A673 (cell line): Measurements from ENCODE around the gene ALDH1A3. TPM values are rescaled to one million over a fixed set of nuclear protein-coding genes. Genes with fewer than 3 reads are reported as not detected.

Experiments
- BruUV-seq: library from RNA; stranded (reverse); fragments of 400-500 nt; replicated peaks from 2 replicates; lab custom pipeline; 2021; lab: Mats Ljungman, UMichigan
- CTCF ChIA-PET: fragments of 300-600 bp; sonication (Branson Sonifier 250); formaldehyde crosslinking; loops from one replicate; lab custom pipeline; 2022; ENCODE audit warnings: antibody characterized with exemption; lab: Charles Lee
- POLR2A ChIA-PET: fragments of 300-600 bp; sonication (Branson Sonifier 250); formaldehyde crosslinking; loops from one replicate; lab custom pipeline; 2022; ENCODE audit warnings: antibody characterized with exemption; ENCODE audit not compliant: low non-redundant PET; lab: Charles Lee
- DNase-seq: peaks from one replicate; pipeline ENCODE4 v3.0.0-alpha.2; 2015; ENCODE audit warnings: low spot score
- H3K27ac ChIP-seq: fragments of 200-600 bp; sonication (generic); 2 replicates; pipeline ENCODE4 v1.5.1; 2016; ENCODE audit warnings: mixed run types, low read depth, mild to moderate bottlenecking, mixed read lengths, antibody characterized with exemption, low read length; ENCODE audit not compliant: poor library complexity, severe bottlenecking
- H3K27me3 ChIP-seq: fragments of 200-600 bp; sonication (generic); replicated peaks from 2 replicates; pipeline ENCODE4 v1.6.1; 2017; ENCODE audit warnings: mixed run types, low read depth, mild to moderate bottlenecking, mixed read lengths, antibody characterized with exemption, low read length; ENCODE audit not compliant: insufficient read depth, poor library complexity
- H3K36me3 ChIP-seq: fragments of 200-600 bp; sonication (generic); 2 replicates; pipeline ENCODE4 v1.6.1; 2016; ENCODE audit warnings: mixed run types, mild to moderate bottlenecking, mixed read lengths, antibody characterized with exemption, low read length; ENCODE audit not compliant: insufficient read depth, poor library complexity, severe bottlenecking
- H3K4me1 ChIP-seq: fragments of 200-600 bp; sonication (generic); 2 replicates; pipeline ENCODE4 v1.6.1; 2017; ENCODE audit warnings: mixed run types, mild to moderate bottlenecking, mixed read lengths, antibody characterized with exemption, low read length; ENCODE audit not compliant: insufficient read depth, poor library complexity, severe bottlenecking
- H3K4me3 ChIP-seq: fragments of 200-600 bp; sonication (generic); 2 replicates; pipeline ENCODE4 v1.5.1; 2016; ENCODE audit warnings: low read depth, mixed run types, mild to moderate bottlenecking, mixed read lengths, low read length; ENCODE audit not compliant: poor library complexity, severe bottlenecking
- H3K9me3 ChIP-seq: fragments of 200-600 bp; sonication (generic); 2 replicates; pipeline ENCODE4 v1.6.1; 2016; ENCODE audit warnings: mixed run types, low read depth, mild to moderate bottlenecking, mixed read lengths, antibody characterized with exemption, low read length; ENCODE audit not compliant: poor library complexity, severe bottlenecking
- CTCF ChIP-seq: fragments of 300-800, 200-600 bp; sonication (generic); conservative IDR thresholded peaks from 2 replicates; pipeline ENCODE4 v1.5.1; 2017; ENCODE audit warnings: low read depth, mild to moderate bottlenecking, antibody characterized with exemption, low read length, moderate library complexity, mixed read lengths
- EZH2 ChIP-seq: fragments of 200-600 bp; sonication (generic); IDR thresholded peaks from 2 replicates; pipeline ENCODE4 v1.6.1; 2017; ENCODE audit warnings: borderline replicate concordance, low read depth, mild to moderate bottlenecking, mixed read lengths, antibody characterized with exemption, low read length; ENCODE audit not compliant: poor library complexity, severe bottlenecking
- intact Hi-C: fragments of 100-400 bp; cut with micrococcal nuclease; formaldehyde crosslinking; loops from one replicate; pipeline ENCODE4 v1.10.0; 2022; ENCODE audit not compliant: unreplicated experiment
- total RNA-seq: library from RNA; stranded (reverse); gene quantifications from 2 replicates; pipeline ENCODE4 v1.2.3, GENCODE V29; 2021

Gene ALDH1A3
- total RNA-seq, 1 experiment from 2014 or later: 0.19 TPM

DNA sequence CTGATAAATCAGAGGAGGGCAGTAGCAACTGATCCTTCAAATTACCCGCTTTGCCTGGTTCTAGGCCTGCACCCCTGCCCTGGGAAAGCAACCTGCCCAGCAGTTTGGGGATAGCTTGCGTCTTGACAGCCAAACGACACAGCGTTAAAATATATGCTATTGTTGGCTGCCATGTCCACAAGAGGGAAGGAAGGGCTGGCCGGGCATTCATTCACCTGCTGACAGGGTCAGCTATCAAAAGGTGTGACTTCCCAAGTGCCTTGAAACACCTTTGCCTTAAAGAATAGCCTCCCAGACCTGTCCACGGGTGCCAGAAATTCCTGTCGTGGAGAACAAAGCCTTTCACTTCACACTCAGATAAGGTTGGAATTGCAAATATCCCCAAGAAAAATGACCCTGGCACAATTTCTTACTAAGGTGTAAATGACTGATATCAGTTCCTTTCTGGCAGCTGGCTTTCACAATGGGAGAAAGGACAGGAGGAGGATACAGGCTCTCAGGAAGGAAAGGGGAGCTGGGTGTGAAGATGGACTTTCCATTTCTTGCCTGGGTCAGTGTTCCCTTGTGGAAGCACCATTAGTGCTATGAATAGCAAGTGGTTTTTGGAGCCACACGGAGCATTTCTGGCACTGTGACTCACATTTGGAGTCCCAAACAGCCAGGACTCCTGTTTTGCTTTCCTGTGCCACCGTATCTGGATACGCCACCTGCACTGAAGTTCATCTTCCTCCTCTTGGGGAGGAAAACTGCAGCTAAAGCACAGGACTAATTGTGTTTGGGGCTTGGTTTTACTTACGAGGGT, 19.2 kb downstream of the ALDH1A3 start:
- no peaks in the 10 kb centered on the region for H3K9me3 ChIP-seq
- BruUV-seq: no TSS peak
- DNase-seq: no peak
- ChIA-PET POLR2A (no interaction called here), CTCF (no interaction called here)
- H3K4me3 ChIP-seq: no peak overlapping the region
- peaks cover 38% of the 10 kb centered on the region for H3K4me1 ChIP-seq
- H3K27ac ChIP-seq: no peak overlapping the region
- H3K36me3 ChIP-seq: no peaks in the 10 kb centered on the region
- no peaks in the 10 kb centered on the region for H3K27me3 ChIP-seq
- intact Hi-C loops: no loop called here
- TF ChIP-seq CTCF: no peak
- no peak for TF ChIP-seq EZH2

- intact Hi-C loops: no loop called here
- no TSS peak for BruUV-seq
- H3K9me3 ChIP-seq: no peaks in the 10 kb centered on the region
- ChIA-PET CTCF (no interaction called here), POLR2A (no interaction called here)
- no peaks in the 10 kb centered on the region for H3K27me3 ChIP-seq
- no peaks in the 10 kb centered on the region for H3K36me3 ChIP-seq
- TF ChIP-seq EZH2 (no peak), CTCF (no peak)
- no peak for DNase-seq
- peaks cover 38% of the 10 kb centered on the region for H3K4me1 ChIP-seq
- no peak overlapping the region for H3K4me3 ChIP-seq
- no peak overlapping the region for H3K27ac ChIP-seq
These were observed 20.0 kb downstream of the ALDH1A3 start for GRCh38 chr15:100899601-100900000.

DNA sequence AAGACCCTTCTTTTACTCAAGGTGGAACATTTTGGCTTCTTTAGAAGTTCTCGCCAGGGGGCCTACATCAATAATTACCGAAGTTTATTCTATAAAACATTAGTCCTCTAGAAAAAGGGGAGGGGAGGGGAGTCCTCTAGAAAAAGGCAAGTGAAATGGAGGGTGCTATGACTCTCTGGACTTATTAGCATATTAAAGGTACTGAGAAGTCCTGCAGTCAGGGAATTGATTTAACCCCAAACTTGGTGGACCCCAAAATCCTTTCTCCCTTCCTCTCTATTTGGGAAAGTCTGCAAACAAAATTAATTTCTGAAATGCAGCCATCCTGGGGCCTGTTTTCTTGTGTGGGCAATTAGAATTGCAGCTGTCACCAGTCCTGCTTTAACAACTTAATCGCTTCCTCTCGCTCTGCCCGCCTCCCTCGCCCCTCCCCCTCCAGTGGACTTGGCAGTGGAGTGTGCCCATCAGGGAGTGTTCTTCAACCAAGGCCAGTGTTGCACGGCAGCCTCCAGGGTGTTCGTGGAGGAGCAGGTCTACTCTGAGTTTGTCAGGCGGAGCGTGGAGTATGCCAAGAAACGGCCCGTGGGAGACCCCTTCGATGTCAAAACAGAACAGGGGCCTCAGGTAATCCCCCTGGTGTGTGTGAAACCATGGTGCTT, 20.6 kb downstream of the ALDH1A3 start:
- CTCF ChIA-PET: no interaction called here
- BruUV-seq: no TSS peak
- no peaks in the 10 kb centered on the region for H3K9me3 ChIP-seq
- intact Hi-C loops: no loop called here
- H3K27ac ChIP-seq: peak overlapping the region; percentile 43
- H3K4me3 ChIP-seq: no peak overlapping the region
- H3K36me3 ChIP-seq: no peaks in the 10 kb centered on the region
- peaks cover 38% of the 10 kb centered on the region for H3K4me1 ChIP-seq
- peak; percentile 69 for DNase-seq
- POLR2A ChIA-PET: no interaction called here
- no peak for TF ChIP-seq CTCF
- no peak for TF ChIP-seq EZH2
- H3K27me3 ChIP-seq: no peaks in the 10 kb centered on the region
